Panc1 (cell line): Measurements from ENCODE around the gene LTBP3.

Source experiments
- POLR2AphosphoS5 ChIP-seq: IDR thresholded peaks from 2 replicates; pipeline ENCODE4 v1.6.1; 2012; ENCODE audit warnings: mild to moderate bottlenecking, low read depth, low read length, moderate library complexity
- REST ChIP-seq, 2 experiments: IDR thresholded peaks; 2 replicates each; pipeline ENCODE4 v1.6.1; 2011 to 2012; ENCODE audit warnings: low read depth in 2 of 2, control low read depth in 1 of 2, low read length in 1 of 2, mild to moderate bottlenecking in 1 of 2, moderate library complexity in 1 of 2; ENCODE audit not compliant: insufficient read depth in 1 of 2
- SIN3A ChIP-seq: IDR thresholded peaks from 2 replicates; pipeline ENCODE4 v1.6.1; 2012; ENCODE audit warnings: low read depth, mild to moderate bottlenecking, low read length, moderate library complexity, borderline replicate concordance; ENCODE audit not compliant: insufficient read depth
- TCF7L2 ChIP-seq: IDR thresholded peaks from 2 replicates; pipeline ENCODE4 v1.6.1; 2011; ENCODE audit warnings: mild to moderate bottlenecking, low read depth, low read length, inconsistent platforms
- TF ChIP-seq, protein P1 (sequence below): fragments of 450-650 bp; IDR thresholded peaks from 2 replicates; pipeline ENCODE4 v1.5.1; 2017; ENCODE audit warnings: mild to moderate bottlenecking

DNA sequence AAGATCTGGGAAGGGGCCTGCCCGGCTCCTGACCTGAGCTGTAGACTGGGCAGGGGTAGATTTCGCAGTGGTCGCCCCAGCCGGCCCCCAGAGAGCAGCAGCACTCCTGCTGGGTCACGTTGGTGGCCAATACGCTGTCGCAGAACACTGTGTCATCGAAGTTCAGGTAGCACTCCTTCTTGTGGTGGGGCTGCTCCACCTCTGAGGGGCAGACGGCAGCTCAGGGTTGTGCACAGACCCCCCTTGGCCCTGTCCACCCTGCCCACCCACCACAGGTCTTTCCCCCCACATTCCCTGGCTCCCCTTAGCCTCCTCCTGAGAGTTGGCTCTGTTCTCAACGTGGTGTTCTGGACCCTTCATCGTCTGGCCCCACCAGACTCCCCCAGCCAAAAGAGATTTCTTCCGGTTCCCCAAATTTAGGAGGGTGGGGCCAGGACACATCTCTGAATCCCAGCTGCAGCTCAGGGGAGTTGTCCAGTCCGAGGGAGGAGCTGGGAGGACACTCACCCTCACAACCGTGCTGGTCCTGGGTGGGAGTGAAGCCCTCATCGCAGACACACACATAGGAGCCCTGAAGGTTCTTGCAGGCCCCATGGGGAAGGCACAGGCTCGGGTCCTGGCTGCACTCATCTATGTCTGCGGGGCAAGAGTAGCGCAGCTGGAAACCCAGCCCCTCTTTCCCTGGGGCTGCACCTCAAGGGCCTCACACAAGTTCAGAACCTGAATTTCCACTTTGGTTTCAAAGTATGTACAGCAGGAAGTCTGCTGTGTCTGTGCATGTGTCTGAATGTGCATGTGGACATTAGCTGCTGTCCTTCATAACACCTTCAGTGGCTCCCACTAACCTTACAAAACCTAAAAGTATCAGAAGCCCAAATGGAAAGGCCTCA is 16.8 kb downstream of the LTBP3 start:
- TF ChIP-seq, protein P1, sequence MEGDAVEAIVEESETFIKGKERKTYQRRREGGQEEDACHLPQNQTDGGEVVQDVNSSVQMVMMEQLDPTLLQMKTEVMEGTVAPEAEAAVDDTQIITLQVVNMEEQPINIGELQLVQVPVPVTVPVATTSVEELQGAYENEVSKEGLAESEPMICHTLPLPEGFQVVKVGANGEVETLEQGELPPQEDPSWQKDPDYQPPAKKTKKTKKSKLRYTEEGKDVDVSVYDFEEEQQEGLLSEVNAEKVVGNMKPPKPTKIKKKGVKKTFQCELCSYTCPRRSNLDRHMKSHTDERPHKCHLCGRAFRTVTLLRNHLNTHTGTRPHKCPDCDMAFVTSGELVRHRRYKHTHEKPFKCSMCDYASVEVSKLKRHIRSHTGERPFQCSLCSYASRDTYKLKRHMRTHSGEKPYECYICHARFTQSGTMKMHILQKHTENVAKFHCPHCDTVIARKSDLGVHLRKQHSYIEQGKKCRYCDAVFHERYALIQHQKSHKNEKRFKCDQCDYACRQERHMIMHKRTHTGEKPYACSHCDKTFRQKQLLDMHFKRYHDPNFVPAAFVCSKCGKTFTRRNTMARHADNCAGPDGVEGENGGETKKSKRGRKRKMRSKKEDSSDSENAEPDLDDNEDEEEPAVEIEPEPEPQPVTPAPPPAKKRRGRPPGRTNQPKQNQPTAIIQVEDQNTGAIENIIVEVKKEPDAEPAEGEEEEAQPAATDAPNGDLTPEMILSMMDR, result no peak
- TF ChIP-seq POLR2AphosphoS5 (no peak), SIN3A (no peak), REST (IDR thresholded peaks at IDR 0.05; ENCODE audit: insufficient read depth in 1 of 2, low read depth in 2 of 2, low read length in 1 of 2) (no peak), TCF7L2 (no peak)
